Hepatocyte (in vitro differentiated cells): Measurements from ENCODE around the gene AK6.

Experiments
- CTCF ChIP-seq: fragments of 200-600 bp; sonication (generic); IDR thresholded peaks from 2 replicates; pipeline ENCODE4 v1.5.1; 2016; ENCODE audit warnings: antibody characterized with exemption, mild to moderate bottlenecking; ENCODE audit not compliant: poor library complexity
- EZH2 ChIP-seq: fragments of 200-600 bp; sonication (generic); IDR thresholded peaks from 2 replicates; pipeline ENCODE4 v1.6.1; 2016; ENCODE audit warnings: antibody characterized with exemption, mild to moderate bottlenecking, borderline replicate concordance

GRCh38 chr5:69313428-69313827 is 55.9 kb downstream of the AK6 start:
- TF ChIP-seq CTCF (no peak), EZH2 (no peak)
